Measurements from ENCODE around the gene EPS8L3. TPM values are rescaled to one million over a fixed set of nuclear protein-coding genes. Genes with fewer than 3 reads are reported as not detected.
"Not testable (repeated sequence)": the region's sequence is repeated elsewhere in the genome, so short reads cannot be mapped to it uniquely, and the experiment has no call there.

EPS8L3 gene
- total RNA-seq, 2 donors from 2014 or later = not detected

DNA sequence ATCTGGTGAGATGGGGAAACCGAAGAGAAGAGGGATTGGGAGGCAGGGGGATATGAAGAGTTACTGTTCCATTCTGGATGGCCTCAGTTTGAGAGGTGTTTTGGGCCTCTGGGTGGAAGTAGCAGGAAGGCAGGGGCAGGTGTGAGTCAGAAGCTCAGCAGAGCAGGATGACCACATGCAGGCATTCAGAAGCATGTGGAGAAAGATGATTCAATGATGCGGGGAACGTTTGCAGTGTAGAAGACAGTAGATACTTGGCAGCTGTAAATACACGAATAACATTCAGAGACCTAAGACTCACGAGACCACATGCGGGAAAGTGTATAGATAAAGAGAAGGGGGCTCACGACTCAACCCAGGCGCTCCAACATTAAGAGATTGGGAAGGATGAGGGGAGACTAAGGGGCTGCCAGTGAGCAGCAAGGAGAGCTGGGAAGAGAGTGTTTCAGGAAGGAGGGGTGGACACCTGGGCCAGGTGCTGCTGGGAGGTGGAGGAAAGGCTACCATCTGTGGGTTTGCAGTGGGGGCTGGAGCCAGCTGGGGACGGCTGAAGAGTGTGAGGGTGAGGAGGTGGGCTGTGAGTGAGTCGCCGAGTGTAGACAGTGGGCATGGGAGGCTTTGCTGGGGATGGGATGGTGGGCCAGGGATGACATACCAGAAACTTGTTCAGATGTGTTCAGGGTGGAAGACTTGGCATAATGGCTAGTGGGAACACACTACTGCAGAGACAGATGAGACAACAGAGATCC, 5.8 kb upstream of the EPS8L3 start:
- no peak for DNase-seq (ENCODE audit: low spot score)
- intact Hi-C loops (cut with DNase I) = loop anchor here (5.0 to 10.0 kb wide), 3 partner anchors 55 to 225 kb away; partner anchors contain the start of genes GNAI3 (in 1 of the 2) and GSTM5 (in 1 of the 2)

DNA sequence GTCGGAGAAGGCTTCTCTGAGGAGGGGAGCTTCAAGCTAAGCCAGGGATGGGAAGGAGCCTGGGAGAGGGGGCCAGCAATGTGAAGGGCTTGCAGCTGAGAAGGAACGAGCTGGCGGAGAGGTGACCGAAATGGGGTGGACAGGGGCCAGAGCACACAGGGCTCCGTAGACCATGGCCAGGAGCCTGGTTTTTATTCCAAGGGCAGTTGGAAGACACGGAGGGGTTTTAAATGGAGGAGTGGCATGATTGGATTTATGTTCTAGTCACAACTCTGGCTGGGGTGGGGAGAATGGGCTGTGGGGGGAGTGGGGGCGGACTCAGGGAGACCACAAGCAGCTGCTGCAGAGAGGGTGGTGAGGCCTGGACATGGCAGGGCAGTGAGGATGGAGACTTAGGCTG, 5.1 kb upstream of the EPS8L3 start:
- DNase-seq (ENCODE audit: low spot score) = peak; percentile 59
- intact Hi-C loops (cut with DNase I) = loop anchor here in 1 of 2 donors (10.0 kb wide), 1 partner anchor 54 kb away; the partner anchor contains the start of gene GSTM5

DNA sequence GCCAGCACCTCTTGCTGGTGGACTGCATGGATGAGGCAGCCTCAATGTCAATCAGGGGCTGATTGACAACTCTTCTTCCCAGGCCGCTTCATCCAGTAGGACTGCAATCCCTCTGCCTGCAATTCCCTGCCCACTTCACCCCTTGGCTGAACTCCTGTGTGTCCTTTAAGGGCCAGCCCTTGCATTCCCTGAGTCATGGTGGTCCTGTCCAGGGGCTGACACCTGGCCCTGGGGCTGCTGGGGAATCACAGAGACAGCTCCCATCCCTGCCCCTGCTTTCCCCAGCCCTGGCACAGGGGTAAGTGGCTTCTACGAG, 4.6 kb upstream of the EPS8L3 start:
- intact Hi-C loops (cut with DNase I) = loop anchor here in 1 of 2 donors (10.0 kb wide), 1 partner anchor 53 kb away; the partner anchor contains the start of gene GSTM5
- DNase-seq (ENCODE audit: low spot score) = peak; percentile 59

DNA sequence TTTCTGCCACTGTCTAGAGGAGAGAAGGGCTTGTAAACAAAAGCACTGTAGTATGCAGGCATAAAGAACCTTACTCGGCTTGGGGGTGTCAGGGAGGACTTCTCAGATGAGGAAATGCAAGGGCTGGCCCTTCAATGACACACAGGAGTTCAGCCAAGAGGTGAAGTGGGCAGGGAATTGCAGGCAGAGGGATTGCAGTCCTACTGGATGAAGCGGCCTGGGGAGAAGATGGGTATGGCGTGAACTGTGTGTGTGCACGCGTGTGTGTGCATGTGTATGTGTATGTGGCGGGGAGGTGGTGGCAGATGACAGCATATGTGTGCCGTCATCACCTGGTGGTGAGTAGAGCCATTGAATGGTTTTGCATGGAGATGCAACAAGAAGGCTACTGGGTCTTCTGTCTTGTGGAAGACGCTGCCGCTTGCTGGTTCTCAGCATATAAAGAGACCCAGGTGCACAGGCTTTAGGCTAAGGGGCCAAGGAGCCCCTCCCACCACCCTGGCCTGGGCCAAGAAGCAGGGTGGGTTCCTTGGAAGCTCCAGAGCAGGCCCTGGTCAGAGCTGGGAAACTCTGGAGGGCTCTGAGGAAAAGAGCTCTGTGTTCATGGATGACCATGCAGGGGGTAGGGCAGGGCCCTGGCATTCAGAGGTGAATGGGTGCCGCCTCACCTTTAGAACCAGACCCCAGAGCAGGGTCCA, 4.1 kb upstream of the EPS8L3 start:
- intact Hi-C loops (cut with DNase I) = loop anchor here in 1 of 2 donors (10.0 kb wide), 1 partner anchor 53 kb away; the partner anchor contains the start of gene GSTM5
- peak; percentile 43 for DNase-seq (ENCODE audit: low spot score)

DNA sequence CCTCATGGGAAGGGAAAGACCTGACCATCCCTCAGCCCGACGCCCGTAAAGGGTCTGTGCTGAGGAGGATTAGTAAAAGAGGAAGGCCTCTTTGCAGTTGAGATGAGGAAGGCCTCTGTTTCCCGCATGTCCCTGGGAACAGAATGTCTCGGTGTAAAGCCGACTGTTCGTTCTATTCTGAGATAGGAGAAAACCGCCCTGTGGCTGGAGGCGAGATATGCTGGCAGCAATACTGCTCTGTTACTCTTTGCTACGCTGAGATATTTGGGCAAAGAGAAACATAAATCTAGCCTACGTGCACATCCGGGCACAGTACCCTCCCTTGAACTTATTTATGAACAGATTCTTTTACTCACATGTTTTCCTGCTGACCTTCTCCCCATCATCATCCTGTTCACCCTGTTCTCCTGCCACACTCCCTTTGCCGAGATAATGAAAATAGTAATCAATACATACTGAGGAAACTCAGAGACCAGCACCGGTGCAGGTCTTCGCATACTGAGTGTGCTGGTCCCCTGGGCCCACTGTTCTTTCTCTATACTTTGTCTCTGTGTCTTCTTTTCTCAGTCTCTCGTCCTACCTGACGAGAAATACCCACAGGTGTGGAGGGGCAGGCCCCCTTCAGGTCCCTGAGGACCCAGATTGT, 3.4 kb upstream of the EPS8L3 start:
- DNase-seq (ENCODE audit: low spot score) = not testable (repeated sequence)
- intact Hi-C loops (cut with DNase I) = loop anchor here in 1 of 2 donors (10.0 kb wide), 1 partner anchor 52 kb away; the partner anchor contains the start of gene GSTM5

DNA sequence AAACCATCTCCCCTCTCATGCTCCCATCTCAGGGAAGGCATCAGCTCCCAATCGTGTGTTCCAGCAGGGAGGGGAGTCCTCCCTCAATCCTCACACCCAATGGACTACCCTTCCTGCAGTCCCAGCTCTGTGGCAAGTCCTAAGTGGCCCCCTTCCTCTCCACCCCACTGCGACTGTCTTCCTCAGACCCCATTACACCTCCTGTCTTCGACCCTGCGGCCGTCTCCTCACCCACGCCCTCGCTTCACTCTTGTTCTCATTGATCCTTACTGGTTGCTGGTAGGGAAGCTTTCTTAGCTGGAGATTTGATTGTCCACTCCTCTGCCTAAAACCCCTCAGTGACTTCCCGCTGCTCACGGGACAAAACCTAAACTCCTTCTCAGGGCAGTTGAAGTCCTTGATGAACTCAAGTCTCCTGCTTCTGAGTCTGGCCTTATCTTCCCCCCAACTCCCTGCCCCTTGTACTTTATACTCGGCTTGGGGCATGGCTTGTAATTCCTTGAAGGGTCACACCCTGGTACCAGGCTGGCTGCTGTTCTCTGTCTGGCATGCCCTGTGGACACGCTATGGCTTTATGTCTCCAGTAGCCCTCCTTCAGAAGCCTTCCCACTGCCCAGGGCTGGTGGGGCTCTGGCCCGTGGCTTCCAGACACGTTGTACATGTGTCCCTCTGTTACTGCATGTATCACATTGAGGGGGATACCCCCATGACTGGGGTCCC, 2.3 kb upstream of the EPS8L3 start:
- peak; percentile 68 for DNase-seq (ENCODE audit: low spot score)
- intact Hi-C loops (cut with DNase I) = loop anchor here in 1 of 2 donors (10.0 kb wide), 1 partner anchor 51 kb away; the partner anchor contains the start of gene GSTM5

DNA sequence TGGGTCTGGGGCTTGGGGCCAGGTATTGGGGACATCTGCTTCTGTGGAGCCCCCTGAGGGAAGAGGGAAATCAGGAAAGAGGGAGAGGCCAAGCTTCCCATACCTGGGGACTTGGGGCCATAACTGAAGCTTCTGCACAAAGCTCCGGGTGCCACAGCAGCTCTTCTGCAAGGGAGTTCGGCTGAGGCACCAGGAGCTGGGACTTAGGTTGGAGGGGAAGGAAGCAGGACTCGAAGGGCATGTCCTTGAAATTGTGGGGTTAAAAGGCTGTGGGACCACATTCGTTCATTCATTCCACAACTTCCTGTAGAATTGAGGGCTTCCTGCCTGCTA, 1.7 kb upstream of the EPS8L3 start:
- intact Hi-C loops (cut with DNase I) = loop anchor here in 1 of 2 donors (10.0 kb wide), 1 partner anchor 51 kb away; the partner anchor contains the start of gene GSTM5
- no peak for DNase-seq (ENCODE audit: low spot score)

DNA sequence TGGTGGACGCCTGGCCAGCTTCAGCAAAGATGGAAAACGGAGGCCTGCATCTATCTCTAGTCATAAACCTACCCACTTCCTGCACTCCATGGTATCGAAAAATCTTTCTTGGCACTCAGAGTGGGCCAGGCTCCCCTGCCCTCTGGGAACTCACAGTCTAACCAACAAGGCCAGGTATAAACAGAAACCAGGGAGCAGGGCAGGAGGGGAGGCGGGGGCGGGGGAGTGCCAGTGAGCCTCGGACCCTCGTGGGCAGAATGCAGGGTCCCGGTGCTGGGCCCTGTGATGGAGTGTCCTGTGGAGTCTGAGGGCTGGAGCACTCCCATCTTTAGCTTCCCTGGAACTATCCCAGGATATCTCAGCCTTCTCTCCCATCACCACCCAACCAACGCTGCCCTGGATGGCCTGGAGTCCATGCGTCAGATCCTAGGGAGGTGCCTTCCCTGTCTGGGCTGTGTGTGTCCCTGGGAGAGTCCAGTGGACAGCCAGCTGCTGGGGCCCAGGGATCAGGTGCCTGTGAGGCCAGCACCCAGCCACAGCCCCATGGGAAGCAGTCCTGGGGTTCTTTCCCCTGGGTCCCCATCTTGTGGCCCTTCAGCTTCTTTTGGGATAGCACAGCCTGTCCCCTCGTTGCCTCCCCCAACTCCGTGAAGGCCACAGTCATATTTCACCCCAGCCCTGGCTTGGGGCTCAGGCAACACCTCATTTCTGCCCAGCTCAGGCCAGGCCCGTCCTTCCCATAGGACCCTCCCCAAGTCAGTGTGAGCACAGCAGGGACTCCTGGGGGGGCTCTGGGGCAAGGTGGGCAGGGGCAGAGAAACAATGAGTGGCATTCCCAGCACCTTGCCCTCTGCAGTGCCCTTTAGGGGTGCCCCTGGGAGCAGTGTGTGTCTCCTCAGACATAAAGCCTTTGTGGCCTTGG, 1.1 kb upstream of the EPS8L3 start:
- DNase-seq (ENCODE audit: low spot score) = peak; percentile 70
- intact Hi-C loops (cut with DNase I) = loop anchor here in 1 of 2 donors (10.0 kb wide), 1 partner anchor 50 kb away; the partner anchor contains the start of gene GSTM5

DNA sequence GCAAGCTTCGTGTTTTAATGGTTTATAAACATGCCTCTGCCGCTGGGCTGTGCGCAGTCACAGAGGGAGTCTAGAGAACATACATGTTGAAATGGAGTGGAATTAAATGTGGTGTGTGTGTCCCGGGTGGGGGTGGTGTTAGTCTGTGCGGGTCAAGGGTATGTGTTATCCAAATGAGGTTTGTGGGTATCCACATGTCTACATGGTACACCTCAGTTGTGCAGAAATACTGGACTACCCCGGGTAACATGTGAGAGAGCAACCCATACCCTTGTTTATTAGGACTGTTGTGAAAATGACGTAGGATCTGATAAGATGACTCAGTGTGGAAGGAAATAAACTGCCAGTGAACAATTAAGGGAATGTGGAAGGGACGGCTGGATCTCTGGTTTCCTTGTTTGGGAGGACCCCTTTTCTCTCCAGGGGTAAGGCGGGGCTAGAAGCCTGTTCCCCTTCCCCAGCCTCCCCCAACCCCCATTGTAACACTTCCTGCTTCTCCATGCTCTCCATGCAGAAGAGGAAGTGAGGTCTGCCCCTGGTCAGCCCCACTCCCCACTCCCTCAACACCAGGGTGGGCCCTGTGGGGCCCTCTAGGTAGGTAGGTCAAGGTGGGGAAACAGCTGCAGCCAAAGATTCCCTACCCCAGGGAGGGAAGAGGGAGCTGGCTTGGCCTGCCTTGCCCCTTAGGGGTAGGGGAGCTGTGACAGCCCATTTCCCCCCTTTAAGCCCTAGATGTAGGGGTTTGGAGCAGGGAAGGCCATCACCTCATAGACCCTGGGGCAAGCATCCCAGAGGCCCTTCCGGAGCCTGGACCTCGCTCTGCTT, 690 bp downstream of the EPS8L3 start:
- intact Hi-C loops (cut with DNase I) = loop anchor here in 1 of 2 donors (10.0 kb wide), 1 partner anchor 48 kb away; the partner anchor contains the start of gene GSTM5
- peak; percentile 75 for DNase-seq (ENCODE audit: low spot score)

DNA sequence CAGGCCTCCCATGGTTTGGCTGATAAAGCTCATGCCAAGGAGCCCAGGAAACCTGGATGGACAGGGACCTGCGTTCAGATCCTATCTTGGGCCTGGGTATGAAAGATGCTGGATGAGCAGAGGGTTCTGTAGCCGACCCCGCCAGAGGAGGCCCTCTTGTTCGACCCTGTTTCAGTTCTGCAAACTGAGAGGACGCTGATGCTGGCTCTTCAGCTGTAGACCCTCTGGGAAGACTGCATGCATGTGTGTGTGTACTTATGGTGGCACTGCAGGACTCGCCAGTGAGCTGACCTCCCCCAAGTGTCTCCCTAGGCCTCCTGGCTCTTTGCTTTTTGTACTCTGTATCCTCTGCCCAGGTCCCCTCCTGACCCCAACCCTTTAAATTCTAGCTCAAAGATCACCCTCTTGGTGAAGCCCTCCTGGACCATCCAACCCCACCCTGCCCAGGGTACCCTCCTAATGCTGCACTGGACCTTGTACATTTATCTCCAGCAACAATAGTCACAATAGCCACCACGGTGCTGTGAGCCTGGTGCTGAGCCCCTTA, 1.6 kb downstream of the EPS8L3 start:
- no peak for DNase-seq (ENCODE audit: low spot score)
- intact Hi-C loops (cut with DNase I) = loop anchor here in 1 of 2 donors (10.0 kb wide), 1 partner anchor 47 kb away; the partner anchor contains the start of gene GSTM5

DNA sequence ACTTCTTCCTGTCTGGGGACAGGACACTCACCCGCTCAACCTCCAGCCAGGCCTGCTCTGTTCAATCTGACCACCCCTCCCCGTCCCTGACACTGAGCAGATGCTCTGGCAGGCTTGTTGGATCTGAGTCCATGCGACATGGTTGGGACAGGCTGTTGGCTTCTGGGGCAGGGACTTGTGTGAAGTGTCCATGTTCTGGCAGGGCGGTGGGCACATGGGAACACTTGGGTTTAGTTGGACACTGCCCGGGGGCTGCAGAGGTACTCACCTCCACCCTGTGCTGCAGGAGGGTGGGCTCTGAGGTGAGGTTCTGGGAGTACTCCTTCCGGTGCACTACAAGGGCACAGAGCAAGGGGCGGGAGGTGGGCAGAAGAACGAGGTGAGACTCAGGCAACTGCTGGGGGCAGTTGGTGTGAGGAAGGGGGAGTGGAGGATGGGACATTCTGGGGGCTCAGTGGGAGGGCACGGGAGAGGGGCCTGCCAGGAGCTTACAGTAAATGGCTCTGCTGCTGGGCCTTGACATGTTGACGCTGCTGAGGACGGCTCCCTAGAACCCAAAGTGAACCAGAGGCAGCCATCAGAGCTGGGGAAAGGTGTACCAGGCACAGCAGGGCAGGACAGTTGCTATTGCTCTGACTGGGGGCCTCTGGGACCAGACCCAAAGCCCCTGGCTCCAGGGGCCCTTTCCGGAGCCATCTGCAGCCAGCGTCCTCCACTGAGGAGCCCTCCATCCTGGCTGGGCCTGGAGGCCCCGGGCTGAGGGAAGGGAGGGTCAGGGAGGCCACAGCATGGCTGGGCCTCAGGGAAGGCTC, 2.3 kb downstream of the EPS8L3 start:
- intact Hi-C loops (cut with DNase I) = loop anchor here in 1 of 2 donors (10.0 kb wide), 1 partner anchor 47 kb away; the partner anchor contains the start of gene GSTM5
- peak; percentile 65 for DNase-seq (ENCODE audit: low spot score)

DNA sequence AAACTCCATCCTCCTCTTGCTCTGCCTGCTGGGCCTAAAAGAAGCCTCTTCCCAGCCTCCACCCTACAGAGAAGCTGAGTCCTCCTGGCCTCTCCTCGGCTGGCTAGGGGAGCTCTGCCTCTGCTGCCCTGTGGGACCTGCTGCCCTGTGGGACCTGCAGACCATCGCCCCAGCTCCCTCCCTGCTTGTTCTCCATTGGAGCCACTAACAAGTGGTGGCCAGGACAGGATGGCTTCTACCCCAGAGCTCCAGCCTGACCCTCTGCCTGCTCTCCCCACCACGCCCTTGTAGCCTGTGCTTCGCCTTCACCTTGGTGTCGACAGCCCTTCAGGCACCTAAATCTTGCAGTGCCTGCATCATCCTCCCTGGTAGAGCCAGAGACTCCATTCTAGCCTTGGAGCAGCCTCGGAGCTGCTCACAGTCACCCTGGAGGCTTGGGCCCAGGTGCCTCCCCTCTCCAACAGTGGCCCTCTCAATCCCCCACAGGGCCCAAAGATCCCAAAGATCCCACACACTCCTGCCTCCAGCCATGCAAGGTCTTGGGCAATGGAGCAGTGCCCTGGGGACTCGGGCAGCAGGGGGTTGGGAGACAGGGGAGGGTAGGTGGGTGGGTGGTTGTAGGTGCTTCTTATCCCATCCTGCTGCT, 3.0 kb downstream of the EPS8L3 start:
- peak; percentile 61 for DNase-seq (ENCODE audit: low spot score)
- intact Hi-C loops (cut with DNase I) = loop anchor here in 1 of 2 donors (10.0 kb wide), 1 partner anchor 46 kb away; the partner anchor contains the start of gene GSTM5

DNA sequence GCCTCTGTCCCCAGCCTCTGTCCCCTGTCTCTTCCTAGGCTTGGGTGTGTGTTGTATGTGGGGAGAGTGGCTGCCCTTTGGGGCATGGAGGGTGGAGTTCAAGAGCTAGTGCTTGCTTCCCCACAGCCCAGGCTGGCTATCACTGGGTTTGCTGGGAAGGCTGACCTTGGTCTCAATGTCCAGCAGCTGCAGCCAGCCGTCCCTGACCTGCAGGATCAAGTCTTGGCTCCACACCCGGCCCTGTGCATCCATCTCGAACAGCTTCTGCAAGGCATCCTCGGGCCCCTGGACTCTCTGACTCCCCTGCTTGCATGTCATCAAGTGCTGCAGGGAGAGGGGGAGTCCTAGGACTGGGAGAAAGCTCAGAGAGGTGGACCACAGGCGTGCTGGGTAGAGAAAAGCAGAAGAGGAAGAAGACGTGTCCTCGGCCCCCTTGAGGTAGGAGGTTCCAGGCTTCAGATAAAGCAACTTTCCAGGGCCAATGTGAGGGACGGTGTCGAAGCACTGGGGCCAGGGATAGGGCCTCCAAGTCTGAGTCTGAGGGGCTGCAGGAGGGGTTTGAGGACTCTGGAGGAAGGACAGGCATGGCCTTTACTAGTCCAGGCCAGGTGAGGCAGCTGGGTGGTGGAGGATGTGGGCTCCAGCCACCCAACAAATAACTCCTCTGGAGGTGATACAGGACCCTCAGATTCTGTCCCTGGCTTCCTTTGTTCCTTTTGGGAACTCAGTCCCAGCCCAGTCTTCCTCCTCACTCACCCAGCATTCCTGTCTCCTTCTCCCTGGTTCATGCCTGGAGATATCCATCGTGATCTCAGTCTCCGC, 4.0 kb downstream of the EPS8L3 start:
- DNase-seq (ENCODE audit: low spot score) = peak; percentile 71
- intact Hi-C loops (cut with DNase I) = loop anchor here in 1 of 2 donors (10.0 kb wide), 1 partner anchor 45 kb away; the partner anchor contains the start of gene GSTM5

All from posterior vena cava (tissue), 2 donors.